HepG2 (cell line): ENCODE results near the gene KLF11. TPM values are rescaled to one million over a fixed set of nuclear protein-coding genes. Genes with fewer than 3 reads are reported as not detected.

ENCODE experiments used
- ATF1 ChIP-seq: IDR thresholded peaks from 2 replicates; pipeline ENCODE4 v1.6.1; 2016; ENCODE audit warnings: mild to moderate bottlenecking, control low read depth
- FOXK1 ChIP-seq: sonication (generic); formaldehyde crosslinking; IDR thresholded peaks from 2 replicates; pipeline ENCODE4 v1.4.0; 2020; ENCODE audit warnings: low read depth, missing genetic modification reagents, borderline replicate concordance
- HNF1A ChIP-seq, 2 experiments: sonication (generic) in 1 of 2; formaldehyde crosslinking in 1 of 2; IDR thresholded peaks; 2 replicates each; pipeline versions ENCODE4 v1.4.0 to v1.6.1; 2016 to 2020; ENCODE audit warnings: borderline replicate concordance in 1 of 2, low read depth in 1 of 2, mild to moderate bottlenecking in 1 of 2, missing genetic modification reagents in 1 of 2
- RAD21 ChIP-seq: fragments of 450-650 bp; formaldehyde crosslinking; IDR thresholded peaks from 2 replicates; pipeline ENCODE4 v1.5.0; 2020; ENCODE audit warnings: mild to moderate bottlenecking
- TCF7L2 ChIP-seq: IDR thresholded peaks from 2 replicates; pipeline ENCODE4 v1.6.1; 2011; ENCODE audit warnings: mild to moderate bottlenecking, low read depth, low read length, moderate library complexity
- polyA plus RNA-seq, 8 experiments: library from polyadenylated mRNA; depleted of rRNA in 3 of 8; stranded (reverse) in 7 of 8; unstranded in 1 of 8; fragments of >200 nt; fragmentation: Illumina TruSeq in 4 of 8; extraction: Trizol in 4 of 8; gene quantifications; 2 replicates each; pipeline versions ENCODE4 v1.2.1 to v1.2.3, GENCODE V29; 2011 to 2016; ENCODE audit warnings: low read depth in 4 of 8, missing spikeins in 1 of 8, mixed read lengths in 1 of 8; ENCODE audit not compliant: insufficient read depth in 1 of 8
- total RNA-seq, 5 experiments: library from RNA; depleted of rRNA; stranded (reverse); fragments of >200 nt; fragmentation: Illumina TruSeq; extraction: Trizol; gene quantifications; 2 replicates each; pipeline ENCODE4 v1.2.3, GENCODE V29; 2016; ENCODE audit warnings: low read depth in 1 of 5
- TF ChIP-seq, protein P1 (sequence below): sonication (generic); formaldehyde crosslinking; IDR thresholded peaks from one replicate; pipeline ENCODE4 v1.5.1; 2020; ENCODE audit warnings: mild to moderate bottlenecking, missing genetic modification reagents; ENCODE audit errors: not compliant biosample characterization
- TF ChIP-seq, protein P2 (sequence below): sonication (generic); formaldehyde crosslinking; IDR thresholded peaks from 2 replicates; pipeline ENCODE4 v1.5.0; 2020; ENCODE audit warnings: missing genetic modification reagents, mild to moderate bottlenecking, borderline replicate concordance
- TF ChIP-seq, protein P3 (sequence below): sonication (generic); formaldehyde crosslinking; IDR thresholded peaks from 2 replicates; pipeline ENCODE4 v1.4.0; 2020; ENCODE audit warnings: missing genetic modification reagents

The KLF11 gene
- total and polyA plus RNA-seq, 2 of the 13 experiments (the other 11 are each of a cell fraction or from before 2014, with no cell fraction given) = 2.5 to 11.8 TPM

GRCh38 chr2:10043256-10043905 lies at the start of gene KLF11 (continued):
- TF ChIP-seq FOXK1 (CRISPR knock-in tag) (peak; percentile 62; the same call in 1 of the 2 replicates), ATF1 (CRISPR knock-in tag) (no peak), TCF7L2 (no peak), RAD21 (CRISPR knock-in tag) (peak; percentile 31; the same call in 1 of the 2 replicates), HNF1A (IDR thresholded peaks at IDR 0.05; ENCODE audit: low read depth) (no peak), HNF1A (CRISPR knock-in tag; IDR thresholded peaks at IDR 0.05; ENCODE audit: borderline replicate concordance) (peak; percentile 83)
- TF ChIP-seq, protein P1, sequence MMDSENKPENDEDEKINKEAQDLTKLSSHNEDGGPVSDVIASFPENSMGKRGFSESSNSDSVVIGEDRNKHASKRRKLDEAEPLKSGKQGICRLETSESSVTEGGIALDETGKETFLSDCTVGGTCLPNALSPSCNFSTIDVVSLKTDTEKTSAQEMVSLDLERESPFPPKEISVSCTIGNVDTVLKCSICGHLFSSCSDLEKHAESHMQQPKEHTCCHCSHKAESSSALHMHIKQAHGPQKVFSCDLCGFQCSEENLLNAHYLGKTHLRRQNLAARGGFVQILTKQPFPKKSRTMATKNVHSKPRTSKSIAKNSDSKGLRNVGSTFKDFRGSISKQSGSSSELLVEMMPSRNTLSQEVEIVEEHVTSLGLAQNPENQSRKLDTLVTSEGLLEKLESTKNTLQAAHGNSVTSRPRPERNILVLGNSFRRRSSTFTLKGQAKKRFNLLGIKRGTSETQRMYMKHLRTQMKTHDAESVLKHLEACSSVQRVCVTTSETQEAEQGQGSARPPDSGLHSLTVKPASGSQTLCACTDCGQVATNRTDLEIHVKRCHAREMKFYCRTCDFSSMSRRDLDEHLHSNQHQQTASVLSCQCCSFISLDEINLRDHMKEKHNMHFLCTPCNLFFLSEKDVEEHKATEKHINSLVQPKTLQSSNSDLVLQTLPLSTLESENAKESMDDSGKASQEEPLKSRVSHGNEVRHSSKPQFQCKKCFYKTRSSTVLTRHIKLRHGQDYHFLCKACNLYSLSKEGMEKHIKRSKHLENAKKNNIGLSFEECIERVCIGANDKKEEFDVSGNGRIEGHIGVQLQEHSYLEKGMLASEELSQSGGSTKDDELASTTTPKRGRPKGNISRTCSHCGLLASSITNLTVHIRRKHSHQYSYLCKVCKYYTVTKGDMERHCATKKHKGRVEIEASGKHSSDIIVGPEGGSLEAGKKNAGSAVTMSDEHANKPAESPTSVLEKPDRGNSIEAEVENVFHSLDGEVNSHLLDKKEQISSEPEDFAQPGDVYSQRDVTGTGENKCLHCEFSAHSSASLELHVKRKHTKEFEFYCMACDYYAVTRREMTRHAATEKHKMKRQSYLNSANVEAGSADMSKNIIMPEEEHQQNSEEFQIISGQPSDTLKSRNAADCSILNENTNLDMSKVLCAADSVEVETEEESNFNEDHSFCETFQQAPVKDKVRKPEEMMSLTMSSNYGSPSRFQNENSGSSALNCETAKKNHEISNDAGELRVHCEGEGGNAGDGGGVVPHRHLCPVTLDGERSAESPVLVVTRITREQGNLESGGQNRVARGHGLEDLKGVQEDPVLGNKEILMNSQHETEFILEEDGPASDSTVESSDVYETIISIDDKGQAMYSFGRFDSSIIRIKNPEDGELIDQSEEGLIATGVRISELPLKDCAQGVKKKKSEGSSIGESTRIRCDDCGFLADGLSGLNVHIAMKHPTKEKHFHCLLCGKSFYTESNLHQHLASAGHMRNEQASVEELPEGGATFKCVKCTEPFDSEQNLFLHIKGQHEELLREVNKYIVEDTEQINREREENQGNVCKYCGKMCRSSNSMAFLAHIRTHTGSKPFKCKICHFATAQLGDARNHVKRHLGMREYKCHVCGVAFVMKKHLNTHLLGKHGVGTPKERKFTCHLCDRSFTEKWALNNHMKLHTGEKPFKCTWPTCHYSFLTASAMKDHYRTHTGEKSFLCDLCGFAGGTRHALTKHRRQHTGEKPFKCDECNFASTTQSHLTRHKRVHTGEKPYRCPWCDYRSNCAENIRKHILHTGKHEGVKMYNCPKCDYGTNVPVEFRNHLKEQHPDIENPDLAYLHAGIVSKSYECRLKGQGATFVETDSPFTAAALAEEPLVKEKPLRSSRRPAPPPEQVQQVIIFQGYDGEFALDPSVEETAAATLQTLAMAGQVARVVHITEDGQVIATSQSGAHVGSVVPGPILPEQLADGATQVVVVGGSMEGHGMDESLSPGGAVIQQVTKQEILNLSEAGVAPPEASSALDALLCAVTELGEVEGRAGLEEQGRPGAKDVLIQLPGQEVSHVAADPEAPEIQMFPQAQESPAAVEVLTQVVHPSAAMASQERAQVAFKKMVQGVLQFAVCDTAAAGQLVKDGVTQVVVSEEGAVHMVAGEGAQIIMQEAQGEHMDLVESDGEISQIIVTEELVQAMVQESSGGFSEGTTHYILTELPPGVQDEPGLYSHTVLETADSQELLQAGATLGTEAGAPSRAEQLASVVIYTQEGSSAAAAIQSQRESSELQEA (CRISPR knock-in tag) = no peak
- TF ChIP-seq, protein P2, sequence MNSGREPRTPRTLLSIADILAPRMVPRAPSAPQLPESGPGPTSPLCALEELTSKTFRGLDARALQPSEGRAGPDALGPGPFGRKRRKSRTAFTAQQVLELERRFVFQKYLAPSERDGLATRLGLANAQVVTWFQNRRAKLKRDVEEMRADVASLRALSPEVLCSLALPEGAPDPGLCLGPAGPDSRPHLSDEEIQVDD (CRISPR knock-in tag) = peak; percentile 99; the same call in 1 of the 2 replicates
- TF ChIP-seq, protein P3, sequence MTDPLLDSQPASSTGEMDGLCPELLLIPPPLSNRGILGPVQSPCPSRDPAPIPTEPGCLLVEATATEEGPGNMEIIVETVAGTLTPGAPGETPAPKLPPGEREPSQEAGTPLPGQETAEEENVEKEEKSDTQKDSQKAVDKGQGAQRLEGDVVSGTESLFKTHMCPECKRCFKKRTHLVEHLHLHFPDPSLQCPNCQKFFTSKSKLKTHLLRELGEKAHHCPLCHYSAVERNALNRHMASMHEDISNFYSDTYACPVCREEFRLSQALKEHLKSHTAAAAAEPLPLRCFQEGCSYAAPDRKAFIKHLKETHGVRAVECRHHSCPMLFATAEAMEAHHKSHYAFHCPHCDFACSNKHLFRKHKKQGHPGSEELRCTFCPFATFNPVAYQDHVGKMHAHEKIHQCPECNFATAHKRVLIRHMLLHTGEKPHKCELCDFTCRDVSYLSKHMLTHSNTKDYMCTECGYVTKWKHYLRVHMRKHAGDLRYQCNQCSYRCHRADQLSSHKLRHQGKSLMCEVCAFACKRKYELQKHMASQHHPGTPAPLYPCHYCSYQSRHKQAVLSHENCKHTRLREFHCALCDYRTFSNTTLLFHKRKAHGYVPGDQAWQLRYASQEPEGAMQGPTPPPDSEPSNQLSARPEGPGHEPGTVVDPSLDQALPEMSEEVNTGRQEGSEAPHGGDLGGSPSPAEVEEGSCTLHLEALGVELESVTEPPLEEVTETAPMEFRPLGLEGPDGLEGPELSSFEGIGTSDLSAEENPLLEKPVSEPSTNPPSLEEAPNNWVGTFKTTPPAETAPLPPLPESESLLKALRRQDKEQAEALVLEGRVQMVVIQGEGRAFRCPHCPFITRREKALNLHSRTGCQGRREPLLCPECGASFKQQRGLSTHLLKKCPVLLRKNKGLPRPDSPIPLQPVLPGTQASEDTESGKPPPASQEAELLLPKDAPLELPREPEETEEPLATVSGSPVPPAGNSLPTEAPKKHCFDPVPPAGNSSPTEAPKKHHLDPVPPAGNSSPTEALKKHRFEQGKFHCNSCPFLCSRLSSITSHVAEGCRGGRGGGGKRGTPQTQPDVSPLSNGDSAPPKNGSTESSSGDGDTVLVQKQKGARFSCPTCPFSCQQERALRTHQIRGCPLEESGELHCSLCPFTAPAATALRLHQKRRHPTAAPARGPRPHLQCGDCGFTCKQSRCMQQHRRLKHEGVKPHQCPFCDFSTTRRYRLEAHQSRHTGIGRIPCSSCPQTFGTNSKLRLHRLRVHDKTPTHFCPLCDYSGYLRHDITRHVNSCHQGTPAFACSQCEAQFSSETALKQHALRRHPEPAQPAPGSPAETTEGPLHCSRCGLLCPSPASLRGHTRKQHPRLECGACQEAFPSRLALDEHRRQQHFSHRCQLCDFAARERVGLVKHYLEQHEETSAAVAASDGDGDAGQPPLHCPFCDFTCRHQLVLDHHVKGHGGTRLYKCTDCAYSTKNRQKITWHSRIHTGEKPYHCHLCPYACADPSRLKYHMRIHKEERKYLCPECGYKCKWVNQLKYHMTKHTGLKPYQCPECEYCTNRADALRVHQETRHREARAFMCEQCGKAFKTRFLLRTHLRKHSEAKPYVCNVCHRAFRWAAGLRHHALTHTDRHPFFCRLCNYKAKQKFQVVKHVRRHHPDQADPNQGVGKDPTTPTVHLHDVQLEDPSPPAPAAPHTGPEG (CRISPR knock-in tag) = peak; percentile 95
